Natural killer cell treated with Interleukin-12 subunit alpha and Interleukin-12 subunit beta and Interleukin-15 and Interleukin-18, amount 100 ng/mL, for 72 hours (primary cell): ENCODE results near the gene COG4. TPM values are rescaled to one million over a fixed set of nuclear protein-coding genes. Genes with fewer than 3 reads are reported as not detected.
"Not testable (repeated sequence)": the region's sequence is repeated elsewhere in the genome, so short reads cannot be mapped to it uniquely, and the experiment has no call there.

Experiments used
- ATAC-seq, 2 donors: fragments of 150-1000 bp; cut with Tn5 transposase in 1 of 2; sonication (Bioruptor Pico), chemical (Tn5 transposase) in 1 of 2; 2 replicates each; pipeline ENCODE4 v1.10.0; 2021
- DNase-seq: peaks from one replicate; pipeline ENCODE4 v3.0.0; 2022; ENCODE audit warnings: low spot score
- H3K27ac Mint-ChIP-seq, 2 donors: 1 replicate in 1 of 2; 2 replicates in 1 of 2; pipeline ENCODE4 v1.8.0; 2022; ENCODE audit warnings: mixed read lengths in 2 of 2, mild to moderate bottlenecking in 1 of 2, moderate library complexity in 1 of 2
- H3K27me3 Mint-ChIP-seq, 2 donors: 1 replicate in 1 of 2; 2 replicates in 1 of 2; pipeline ENCODE4 v1.8.0; 2022; ENCODE audit warnings: mixed read lengths in 2 of 2
- H3K36me3 Mint-ChIP-seq: one replicate; pipeline ENCODE4 v1.8.0; 2022; ENCODE audit warnings: mixed read lengths
- H3K4me1 Mint-ChIP-seq, 2 donors: 1 replicate in 1 of 2; 2 replicates in 1 of 2; pipeline ENCODE4 v1.8.0; 2022; ENCODE audit warnings: low read depth in 2 of 2, mixed read lengths in 2 of 2, mild to moderate bottlenecking in 1 of 2
- H3K4me3 Mint-ChIP-seq: one replicate; pipeline ENCODE4 v1.8.0; 2022; ENCODE audit warnings: mixed read lengths
- H3K9me3 Mint-ChIP-seq: 2 replicates; pipeline ENCODE4 v1.8.0; 2022; ENCODE audit warnings: mixed read lengths
- total RNA-seq, 2 donors: library from RNA; stranded (reverse); gene quantifications; one replicate each; pipeline ENCODE4 v1.2.3, GENCODE V29; 2022

COG4 gene
- total RNA-seq, 2 donors from 2014 or later, result 39.5 to 54.8 TPM

GRCh38 chr16:70551788-70552187 is 28.4 kb upstream of the COG4 start:
- ATAC-seq (no peak), DNase-seq (no peak)
- Mint-ChIP-seq H3K4me1 (peaks cover 12 to 18% of the 10 kb centered on the region in 2 donors), H3K36me3 (peaks cover 44% of the 10 kb centered on the region), H3K9me3 (no peaks in the 10 kb centered on the region), H3K27me3 (no peaks in the 10 kb centered on the region), H3K4me3 (no peak overlapping the region), H3K27ac (no peak overlapping the region)

- DNase-seq, result no peak
- H3K4me3 Mint-ChIP-seq, result no peak overlapping the region
- H3K27me3 Mint-ChIP-seq, result no peaks in the 10 kb centered on the region
- no peak for ATAC-seq
- H3K27ac Mint-ChIP-seq, result peak overlapping the region in 1 of 2 donors; percentile 67
- peaks cover 42% of the 10 kb centered on the region for H3K36me3 Mint-ChIP-seq
- H3K4me1 Mint-ChIP-seq, result peaks cover 12 to 18% of the 10 kb centered on the region in 2 donors
- H3K9me3 Mint-ChIP-seq, result no peaks in the 10 kb centered on the region
These were observed 26.7 kb upstream of the COG4 start for GRCh38 chr16:70550082-70550481.

- H3K4me3 Mint-ChIP-seq, result no peak overlapping the region
- H3K9me3 Mint-ChIP-seq, result no peaks in the 10 kb centered on the region
- no peak overlapping the region for H3K27ac Mint-ChIP-seq
- H3K36me3 Mint-ChIP-seq, result peaks cover 37% of the 10 kb centered on the region
- DNase-seq (no peak), ATAC-seq (no peak)
- no peaks in the 10 kb centered on the region for H3K27me3 Mint-ChIP-seq
- H3K4me1 Mint-ChIP-seq, result peaks cover 12 to 16% of the 10 kb centered on the region in 2 donors
These were observed 25.6 kb upstream of the COG4 start for GRCh38 chr16:70548936-70549335.

GRCh38 chr16:70544548-70544947 is 21.2 kb upstream of the COG4 start:
- no peak overlapping the region for H3K4me3 Mint-ChIP-seq

GRCh38 chr16:70540994-70541393 is 17.6 kb upstream of the COG4 start:
- H3K4me1 Mint-ChIP-seq, result peaks cover 5 to 12% of the 10 kb centered on the region in 2 donors
- H3K4me3 Mint-ChIP-seq, result no peak overlapping the region
- ATAC-seq, result no peak
- DNase-seq, result no peak
- H3K36me3 Mint-ChIP-seq, result peaks cover 43% of the 10 kb centered on the region
- H3K9me3 Mint-ChIP-seq, result no peaks in the 10 kb centered on the region
- H3K27ac Mint-ChIP-seq, result no peak overlapping the region
- H3K27me3 Mint-ChIP-seq, result no peaks in the 10 kb centered on the region

More at GRCh38 chr16:70544548-70544947, 21.2 kb upstream of the COG4 start:
- H3K9me3 Mint-ChIP-seq, result no peaks in the 10 kb centered on the region
- no peak overlapping the region for H3K27ac Mint-ChIP-seq
- ATAC-seq, result no peak
- no peaks in the 10 kb centered on the region for H3K27me3 Mint-ChIP-seq
- peaks cover 12 to 15% of the 10 kb centered on the region in 2 donors for H3K4me1 Mint-ChIP-seq
- no peak for DNase-seq
- H3K36me3 Mint-ChIP-seq, result peaks cover 36% of the 10 kb centered on the region

- Mint-ChIP-seq H3K27me3 (no peaks in the 10 kb centered on the region), H3K36me3 (peaks cover 50% of the 10 kb centered on the region), H3K4me1 (peaks cover 9 to 22% of the 10 kb centered on the region in 2 donors), H3K27ac (no peak overlapping the region), H3K9me3 (no peaks in the 10 kb centered on the region), H3K4me3 (no peak overlapping the region)
- DNase-seq (no peak), ATAC-seq (no peak)
These were observed 11.6 kb upstream of the COG4 start for GRCh38 chr16:70534971-70535370.

- H3K4me3 Mint-ChIP-seq, H3K27me3 Mint-ChIP-seq, H3K27ac Mint-ChIP-seq, ATAC-seq, H3K9me3 Mint-ChIP-seq, DNase-seq: not testable (repeated sequence)
- Mint-ChIP-seq H3K4me1 (peaks cover 34 to 45% of the 10 kb centered on the region in 2 donors), H3K36me3 (peaks cover 59% of the 10 kb centered on the region)
These were observed 6.6 kb upstream of the COG4 start for GRCh38 chr16:70529954-70530353.

GRCh38 chr16:70529051-70529777 is 5.9 kb upstream of the COG4 start:
- DNase-seq (no peak), ATAC-seq (no peak)
- Mint-ChIP-seq H3K36me3 (peaks cover 57% of the 10 kb centered on the region), H3K9me3 (no peaks in the 10 kb centered on the region), H3K4me3 (peak overlapping the region; percentile 64), H3K27ac (peak overlapping the region in 1 of 2 donors; percentile 12), H3K27me3 (no peaks in the 10 kb centered on the region), H3K4me1 (peaks cover 34 to 43% of the 10 kb centered on the region in 2 donors)

GRCh38 chr16:70527315-70527996 is 4.1 kb upstream of the COG4 start:
- H3K27me3 Mint-ChIP-seq, result no peaks in the 10 kb centered on the region
- peaks cover 42 to 43% of the 10 kb centered on the region in 2 donors for H3K4me1 Mint-ChIP-seq
- peak overlapping the region; percentile 99 for H3K4me3 Mint-ChIP-seq
- DNase-seq (no peak), ATAC-seq (no peak)
- peak overlapping the region; percentile 11 to 62 for H3K27ac Mint-ChIP-seq
- H3K9me3 Mint-ChIP-seq, result no peaks in the 10 kb centered on the region
- peaks cover 52% of the 10 kb centered on the region for H3K36me3 Mint-ChIP-seq

- H3K4me1 Mint-ChIP-seq, result peaks cover 46 to 47% of the 10 kb centered on the region in 2 donors
- ATAC-seq (no peak), DNase-seq (no peak)
- H3K27me3 Mint-ChIP-seq, result no peaks in the 10 kb centered on the region
- H3K9me3 Mint-ChIP-seq, result no peaks in the 10 kb centered on the region
- H3K27ac Mint-ChIP-seq, result peak overlapping the region; percentile 11 to 62
- H3K36me3 Mint-ChIP-seq, result peaks cover 50% of the 10 kb centered on the region
- H3K4me3 Mint-ChIP-seq, result peak overlapping the region; percentile 99
These were observed 3.0 kb upstream of the COG4 start for GRCh38 chr16:70526403-70526802.

GRCh38 chr16:70524399-70524825 is 1.1 kb upstream of the COG4 start:
- not testable (repeated sequence) for H3K9me3 Mint-ChIP-seq, H3K27me3 Mint-ChIP-seq, DNase-seq, ATAC-seq
- Mint-ChIP-seq H3K36me3 (peaks cover 42% of the 10 kb centered on the region), H3K27ac (peak overlapping the region; percentile 99 to 100), H3K4me1 (peaks cover 57 to 59% of the 10 kb centered on the region in 2 donors), H3K4me3 (peak overlapping the region; percentile 99)

GRCh38 chr16:70523743-70524398 is 517 bp upstream of the COG4 start, which contains the start of gene SF3B3:
SF3B3 (plus strand) TSS chr16:70523816; CDS start chr16:70526657, 2,841 bp downstream.
- Mint-ChIP-seq H3K27ac (peak within 1 kb of the TSS; percentile 99 to 100), H3K4me3 (peak within 1 kb of the TSS; percentile 99), H3K4me1 (peaks cover 54% of the 10 kb centered on the region in 2 donors), H3K36me3 (peaks cover 37% of the 10 kb centered on the region), H3K9me3 (no peaks in the 10 kb centered on the region), H3K27me3 (no peaks in the 10 kb centered on the region)
- ATAC-seq, result peak; percentile 69 to 85
- peak; percentile 74 for DNase-seq

- peak overlapping the region; percentile 99 for H3K4me3 Mint-ChIP-seq
- ATAC-seq (no peak), DNase-seq (no peak)
- no peaks in the 10 kb centered on the region for H3K27me3 Mint-ChIP-seq
- peak overlapping the region; percentile 99 to 100 for H3K27ac Mint-ChIP-seq
- H3K9me3 Mint-ChIP-seq, result no peaks in the 10 kb centered on the region
- H3K4me1 Mint-ChIP-seq, result peaks cover 46 to 51% of the 10 kb centered on the region in 2 donors
- peaks cover 30% of the 10 kb centered on the region for H3K36me3 Mint-ChIP-seq
These were observed 908 bp downstream of the COG4 start for GRCh38 chr16:70522216-70523075.
